T-helper 2 cell treated with Interferon-gamma antibody and Interleukin-4, amounts not matched to agents 100 ng/mL and 5 ng/mL, for 36 hours (primary cell): Measurements from ENCODE around the gene DEFB113. TPM values are rescaled to one million over a fixed set of nuclear protein-coding genes. Genes with fewer than 3 reads are reported as not detected.

Source experiments
- intact Hi-C: fragments of 100-400 bp; cut with micrococcal nuclease; formaldehyde crosslinking; loops from one replicate; pipeline ENCODE4 v1.15.1; 2023
- total RNA-seq: library from RNA; stranded (reverse); gene quantifications from 2 replicates; pipeline ENCODE4 v1.2.3, GENCODE V29; 2022

Gene DEFB113
- total RNA-seq, 1 donor from 2014 or later: not detected

GRCh38 chr6:49937017-49937416, 32.4 kb downstream of the DEFB113 start:
- intact Hi-C loops: no loop called here

- intact Hi-C loops: no loop called here
Measured at GRCh38 chr6:49935387-49935786, 34.0 kb downstream of the DEFB113 start.

- intact Hi-C loops: no loop called here
Measured at GRCh38 chr6:49934770-49935169, 34.7 kb downstream of the DEFB113 start.

DNA sequence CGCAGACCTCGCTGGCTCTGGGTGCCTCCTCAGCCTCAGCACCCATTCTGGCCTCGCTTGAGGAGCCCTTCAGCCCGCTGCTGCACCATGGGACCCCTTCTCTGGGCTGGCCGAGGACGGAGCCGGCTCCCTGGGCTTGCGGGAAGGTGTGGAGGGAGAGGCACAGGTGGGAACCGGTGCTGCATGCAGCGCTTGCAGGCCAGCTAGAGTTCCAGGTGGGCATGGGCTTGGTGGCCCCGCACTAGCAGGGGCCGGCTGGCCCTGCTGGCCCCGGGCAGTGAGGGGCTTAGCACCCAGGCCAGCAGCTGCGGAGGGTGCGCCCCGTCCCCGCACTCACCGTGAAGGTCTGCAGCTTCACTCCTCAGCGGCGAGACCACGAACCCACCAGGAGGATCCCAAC, 35.9 kb downstream of the DEFB113 start:
- intact Hi-C loops: no loop called here

- intact Hi-C loops: no loop called here
Measured at GRCh38 chr6:49929340-49929739, 40.1 kb downstream of the DEFB113 start.

DNA sequence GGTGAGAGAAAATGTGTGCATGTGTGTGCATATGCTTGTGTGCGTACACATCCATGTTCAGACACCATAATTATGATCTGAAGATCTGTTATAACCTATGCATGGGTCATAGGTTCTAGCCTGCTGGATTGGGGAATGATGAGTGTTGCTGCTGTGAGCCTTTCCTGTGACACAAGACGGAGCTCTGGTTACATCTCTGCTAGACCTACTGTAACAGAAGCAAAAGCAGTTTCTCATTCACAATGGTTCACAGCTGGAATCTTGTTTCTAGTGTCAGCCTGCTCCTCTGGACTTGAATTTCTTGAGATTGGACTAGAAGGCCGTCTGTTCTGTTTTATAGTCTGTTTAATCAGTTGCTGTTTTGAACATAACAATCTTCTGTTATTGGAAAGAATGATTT, 45.6 kb downstream of the DEFB113 start:
- intact Hi-C loops: no loop called here

DNA sequence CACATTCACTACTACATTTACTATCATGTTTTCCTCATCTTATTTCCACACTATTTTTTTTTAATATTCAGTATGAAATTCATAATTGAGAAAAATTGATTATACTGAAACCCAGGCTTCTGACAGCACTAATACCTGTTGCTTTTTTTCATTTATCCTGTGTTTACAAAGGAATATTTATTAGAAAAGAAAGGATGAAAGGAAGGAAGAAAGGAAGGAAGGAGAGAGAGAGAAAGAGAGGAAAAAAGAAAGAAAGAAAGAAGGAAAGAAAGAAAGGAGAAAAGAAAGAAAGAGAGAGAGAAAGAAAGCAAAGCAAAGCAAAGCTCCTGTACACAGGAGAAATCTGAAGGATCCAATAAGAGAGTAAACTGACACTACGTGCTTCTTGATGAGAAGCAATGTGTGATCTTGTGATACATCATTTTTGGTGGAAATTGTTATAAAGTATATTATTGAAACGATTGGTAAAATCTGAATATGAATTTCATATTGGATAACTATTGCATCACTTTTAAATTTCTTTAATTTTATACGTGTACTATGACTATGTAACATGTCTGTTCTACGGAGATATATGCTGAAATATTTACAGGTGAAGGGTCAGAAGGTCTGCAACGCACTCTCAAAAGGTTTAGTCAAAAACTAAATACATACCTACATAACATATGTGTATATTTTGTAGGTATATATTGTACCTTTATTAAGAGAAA, 49.3 kb downstream of the DEFB113 start:
- intact Hi-C loops: no loop called here

GRCh38 chr6:49919261-49919660, 50.2 kb downstream of the DEFB113 start:
- intact Hi-C loops: no loop called here

DNA sequence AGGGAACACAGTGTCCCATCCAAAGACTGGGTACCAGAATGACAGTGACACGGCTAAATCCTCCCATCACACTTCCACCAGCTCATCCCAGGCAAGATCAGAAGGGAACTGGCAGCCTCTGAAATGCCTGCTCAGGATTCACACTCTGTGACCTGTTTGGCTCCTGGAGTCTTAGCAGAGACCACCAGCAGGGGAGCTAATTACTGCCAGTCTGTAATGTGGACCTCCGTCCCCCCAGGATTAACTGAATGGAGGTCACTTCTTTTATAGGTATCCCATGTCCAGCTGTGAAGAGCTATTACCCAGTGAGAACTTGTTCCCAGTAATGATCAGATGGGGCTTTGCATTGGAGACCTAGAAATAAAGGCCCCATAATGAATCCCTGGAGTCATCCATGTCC, 50.6 kb downstream of the DEFB113 start:
- intact Hi-C loops: no loop called here

Other genes starting within 250 kb of the DEFB113 start
- gene CRISP3, start 225.2 kb downstream of the DEFB113 start, total RNA-seq: not detected in 2 replicates
- gene PGK2, start 182.3 kb downstream of the DEFB113 start, total RNA-seq: not detected in 2 replicates
- gene CRISP1, start 103.1 kb downstream of the DEFB113 start, total RNA-seq: not detected in 2 replicates
- not detected in 2 replicates for gene DEFB114, start 5.5 kb downstream of the DEFB113 start, total RNA-seq
- gene DEFB110, start 52.4 kb upstream of the DEFB113 start, total RNA-seq: not detected in 2 replicates
- gene DEFB112, start 80.3 kb upstream of the DEFB113 start, total RNA-seq: not detected in 2 replicates